HL-60/S4 treated with phorbol 12-myristate 13-acetate at 8.2 ng/mL for 4 days and 3 days (cell line): ENCODE data around the gene SAP30.

Source experiments
- in situ Hi-C: fragments of 300-500 bp; cut with MboI; formaldehyde crosslinking; loops from 2 replicates; pipeline ENCODE4 v1.15.0; 2022; ENCODE audit warnings: low sequenced_read_pairs

Gene SAP30

GRCh38 chr4:173365359-173365996 lies 5.3 kb upstream of the SAP30 start:
- in situ Hi-C loops = no loop called here

- in situ Hi-C loops = no loop called here
These were observed 3.5 kb upstream of the SAP30 start for GRCh38 chr4:173367285-173367684.

- in situ Hi-C loops = no loop called here
These were observed 2.8 kb upstream of the SAP30 start for GRCh38 chr4:173367946-173368345.

- in situ Hi-C loops = no loop called here
These were observed 651 bp upstream of the SAP30 start for GRCh38 chr4:173370130-173370476.

- in situ Hi-C loops = no loop called here
These were observed 788 bp downstream of the SAP30 start for GRCh38 chr4:173371292-173372192.

GRCh38 chr4:173374588-173374987 lies 3.8 kb downstream of the SAP30 start:
- in situ Hi-C loops = no loop called here

- in situ Hi-C loops = no loop called here
These were observed 9.2 kb downstream of the SAP30 start for GRCh38 chr4:173379929-173380328.

GRCh38 chr4:173380987-173381386 lies 10.2 kb downstream of the SAP30 start:
- in situ Hi-C loops = no loop called here

GRCh38 chr4:173381610-173382009 lies 10.9 kb downstream of the SAP30 start:
- in situ Hi-C loops = no loop called here

GRCh38 chr4:173382349-173382748 lies 11.6 kb downstream of the SAP30 start:
- in situ Hi-C loops = no loop called here

- in situ Hi-C loops = no loop called here
These were observed 16.0 kb downstream of the SAP30 start for GRCh38 chr4:173386751-173387150.

GRCh38 chr4:173391701-173392100 lies 20.9 kb downstream of the SAP30 start:
- in situ Hi-C loops = no loop called here

- in situ Hi-C loops = no loop called here
These were observed 26.9 kb downstream of the SAP30 start for GRCh38 chr4:173397604-173398003.

- in situ Hi-C loops = no loop called here
These were observed 27.5 kb downstream of the SAP30 start for GRCh38 chr4:173398220-173398619.

GRCh38 chr4:173398779-173399415 lies 28.1 kb downstream of the SAP30 start, which contains the start of gene SCRG1:
TSS of gene SCRG1 (minus strand) at chr4:173399116. CDS start at chr4:173391414, 7,702 bp downstream.
- in situ Hi-C loops = no loop called here

- in situ Hi-C loops = loop anchor here (25.0 kb wide), 1 partner anchor 389 kb away; no protein-coding TSS in a partner anchor
These were observed 30.3 kb downstream of the SAP30 start for GRCh38 chr4:173401063-173401462.

GRCh38 chr4:173403051-173403450 lies 32.3 kb downstream of the SAP30 start:
- in situ Hi-C loops = loop anchor here (25.0 kb wide), 1 partner anchor 391 kb away; no protein-coding TSS in a partner anchor

GRCh38 chr4:173404296-173404865 lies 33.6 kb downstream of the SAP30 start:
- in situ Hi-C loops = loop anchor here (25.0 kb wide), 1 partner anchor 392 kb away; no protein-coding TSS in a partner anchor

- in situ Hi-C loops = loop anchor here (25.0 kb wide), 1 partner anchor 394 kb away; no protein-coding TSS in a partner anchor
These were observed 35.3 kb downstream of the SAP30 start for GRCh38 chr4:173405840-173406606.

GRCh38 chr4:173410079-173410478 lies 39.3 kb downstream of the SAP30 start:
- in situ Hi-C loops = loop anchor here (10.0 to 25.0 kb wide), 2 partner anchors 85 to 398 kb away; no protein-coding TSS in a partner anchor
